Measurements from ENCODE around the gene EVA1A.

The EVA1A gene

DNA sequence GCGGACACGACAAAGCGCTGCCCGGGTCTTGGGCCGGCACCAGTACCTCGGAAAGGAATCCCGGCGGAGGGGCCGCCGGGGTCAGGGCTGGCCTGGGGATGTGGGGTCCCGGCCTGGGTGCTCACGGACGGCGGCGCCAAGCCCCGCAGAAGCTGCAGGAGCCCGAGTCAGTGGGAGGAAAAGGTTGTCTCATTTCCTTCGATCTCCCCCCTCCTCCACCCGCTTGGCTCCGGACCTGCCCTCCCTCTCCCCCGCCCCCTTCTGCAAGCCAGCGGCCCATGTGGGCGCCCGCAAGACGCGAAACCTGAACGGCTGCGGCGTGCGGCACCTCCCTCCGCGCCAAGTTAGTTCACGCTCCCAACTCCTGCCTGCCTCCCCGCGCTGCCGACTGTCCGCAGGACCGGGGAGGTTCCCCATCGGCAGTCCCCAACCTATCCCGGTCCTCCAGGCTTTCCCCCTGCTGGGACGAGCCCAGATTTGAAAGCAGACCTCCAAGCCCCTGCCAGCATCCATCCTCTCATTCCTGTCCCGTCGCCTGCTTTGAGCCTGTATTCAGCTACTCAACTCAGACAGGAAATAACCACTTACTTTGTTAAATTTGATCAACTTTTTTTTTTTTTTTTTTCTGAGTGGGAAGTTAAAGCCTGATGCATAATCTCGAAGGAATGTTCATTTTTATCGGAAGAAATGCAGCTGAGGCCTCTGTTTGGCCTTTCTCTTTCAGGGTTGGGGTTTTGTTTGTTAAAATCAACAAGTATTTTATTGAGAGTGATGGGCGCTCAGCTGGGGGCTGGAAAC, at the start of gene EVA1A:
TSS of gene EVA1A (minus strand) at position 172 of the 798 bp plus-strand sequence. CDS start 42,799 bp downstream, outside the sequence.
- H2AFZ ChIP-seq (ENCODE audit: low read depth, low read length) = peak within 1 kb of the TSS; percentile 74
- DNase-seq = peak; percentile 70

DNA sequence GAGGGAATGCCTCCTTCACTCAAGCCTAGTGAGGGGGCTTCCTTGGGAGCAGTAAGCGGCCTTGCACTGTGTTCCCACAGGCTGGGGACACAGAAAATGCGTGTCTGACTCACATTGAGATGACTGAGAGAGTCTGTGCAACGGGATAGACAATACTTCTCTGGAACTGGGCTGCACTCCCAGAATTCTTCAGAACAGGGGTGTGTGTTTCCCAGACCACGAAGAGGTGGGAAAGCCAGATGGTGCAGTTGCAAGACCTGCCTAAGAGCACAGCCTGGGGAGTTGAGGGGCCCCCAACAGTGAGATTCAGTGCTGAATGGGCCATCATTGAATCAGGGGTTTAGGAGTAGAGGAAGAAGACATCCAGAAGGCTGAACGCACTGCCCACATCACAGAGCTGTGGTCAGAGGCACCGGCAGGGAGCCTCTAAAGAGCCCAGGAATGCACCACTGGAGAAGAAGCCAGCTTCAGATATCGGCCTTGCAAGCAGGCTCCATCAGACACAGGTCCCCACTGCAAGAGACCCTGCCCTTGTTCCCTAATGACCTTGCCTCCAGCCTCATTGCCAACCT, 49.3 kb upstream of the EVA1A start:
- no peak overlapping the region for H3K9ac ChIP-seq (ENCODE audit: low read depth, low read length)
- H3K4me2 ChIP-seq (ENCODE audit: insufficient read depth, low read length) = no peak overlapping the region
- peak; percentile 43 for DNase-seq

More for the DNA sequence above, at the start of gene EVA1A:
- H3K9ac ChIP-seq (ENCODE audit: low read depth, low read length) = peak within 1 kb of the TSS; percentile 84
- TF ChIP-seq CTCF (IDR thresholded peaks at IDR 0.05; ENCODE audit: borderline replicate concordance, extremely low read depth, low read length, poor library complexity, severe bottlenecking) (no peak), EZH2 (IDR thresholded peaks at IDR 0.05; ENCODE audit: borderline replicate concordance, low read depth, low read length, severe bottlenecking) (no peak)
- peaks cover 18% of the 10 kb centered on the region for H4K20me1 ChIP-seq (ENCODE audit: insufficient read depth, low read length)
- H3K4me3 ChIP-seq (ENCODE audit: low read depth in 1 of 2, low read length in 2 of 2) = peak within 1 kb of the TSS; percentile 87 to 90
- H3K27me3 ChIP-seq (ENCODE audit: insufficient read depth, low read length, poor library complexity) = no peaks in the 10 kb centered on the region
- peak within 1 kb of the TSS; percentile 85 for H3K27ac ChIP-seq (ENCODE audit: low read length)
- H3K36me3 ChIP-seq (ENCODE audit: insufficient read depth, low read length) = peaks cover 26% of the 10 kb centered on the region
- H3K9me3 ChIP-seq (ENCODE audit: insufficient read depth, low read length, severe bottlenecking) = no peaks in the 10 kb centered on the region
- H3K79me2 ChIP-seq (ENCODE audit: insufficient read depth, low read length) = peaks cover 48% of the 10 kb centered on the region
- H3K4me2 ChIP-seq (ENCODE audit: insufficient read depth, low read length) = peak within 1 kb of the TSS; percentile 86
- H3K4me1 ChIP-seq (ENCODE audit: insufficient read depth, low read length) = peaks cover 94% of the 10 kb centered on the region
- peak; percentile 50 for ATAC-seq (ENCODE audit: insufficient read depth, low read depth)

DNA sequence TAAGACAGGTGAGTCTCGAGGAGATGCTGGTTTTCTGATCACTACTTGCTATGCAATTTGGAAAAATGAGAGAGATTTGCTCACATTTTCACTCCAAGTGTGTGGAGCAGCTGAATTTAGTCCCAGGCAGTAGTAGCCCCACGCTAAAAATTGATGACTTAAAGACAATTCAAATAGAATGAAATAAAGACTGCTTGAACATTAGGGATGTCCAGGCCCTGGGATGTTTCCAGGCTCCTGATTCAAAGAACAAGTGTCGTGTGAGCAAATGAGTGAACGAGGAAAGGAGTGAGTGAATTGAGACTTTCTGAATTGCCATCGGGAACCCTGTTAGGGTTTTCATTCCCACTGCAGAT, 48.6 kb upstream of the EVA1A start:
- H3K36me3 ChIP-seq (ENCODE audit: insufficient read depth, low read length) = no peaks in the 10 kb centered on the region
- no peak overlapping the region for H3K9ac ChIP-seq (ENCODE audit: low read depth, low read length)
- H3K4me3 ChIP-seq (ENCODE audit: low read depth in 1 of 2, low read length in 2 of 2) = no peak overlapping the region
- no peaks in the 10 kb centered on the region for H3K9me3 ChIP-seq (ENCODE audit: insufficient read depth, low read length, severe bottlenecking)
- no peaks in the 10 kb centered on the region for H4K20me1 ChIP-seq (ENCODE audit: insufficient read depth, low read length)
- DNase-seq (no peak), ATAC-seq (ENCODE audit: insufficient read depth, low read depth) (no peak)
- no peaks in the 10 kb centered on the region for H3K27me3 ChIP-seq (ENCODE audit: insufficient read depth, low read length, poor library complexity)
- H3K4me1 ChIP-seq (ENCODE audit: insufficient read depth, low read length) = peaks cover 26% of the 10 kb centered on the region
- TF ChIP-seq CTCF (IDR thresholded peaks at IDR 0.05; ENCODE audit: borderline replicate concordance, extremely low read depth, low read length, poor library complexity, severe bottlenecking) (no peak), EZH2 (IDR thresholded peaks at IDR 0.05; ENCODE audit: borderline replicate concordance, low read depth, low read length, severe bottlenecking) (no peak)
- H3K27ac ChIP-seq (ENCODE audit: low read length) = no peak overlapping the region
- 0 out of 2 replicates have a peak overlapping the region, but pooled peaks have one; percentile 60 for H3K4me2 ChIP-seq (ENCODE audit: insufficient read depth, low read length)
- no peaks in the 10 kb centered on the region for H3K79me2 ChIP-seq (ENCODE audit: insufficient read depth, low read length)
- no peak overlapping the region for H2AFZ ChIP-seq (ENCODE audit: low read depth, low read length)

More for the DNA sequence above, 49.3 kb upstream of the EVA1A start:
- H3K79me2 ChIP-seq (ENCODE audit: insufficient read depth, low read length) = no peaks in the 10 kb centered on the region
- H3K27me3 ChIP-seq (ENCODE audit: insufficient read depth, low read length, poor library complexity) = no peaks in the 10 kb centered on the region
- H2AFZ ChIP-seq (ENCODE audit: low read depth, low read length) = no peak overlapping the region
- H3K36me3 ChIP-seq (ENCODE audit: insufficient read depth, low read length) = no peaks in the 10 kb centered on the region
- no peaks in the 10 kb centered on the region for H4K20me1 ChIP-seq (ENCODE audit: insufficient read depth, low read length)
- no peaks in the 10 kb centered on the region for H3K9me3 ChIP-seq (ENCODE audit: insufficient read depth, low read length, severe bottlenecking)
- peak; percentile 65 for ATAC-seq (ENCODE audit: insufficient read depth, low read depth)
- H3K27ac ChIP-seq (ENCODE audit: low read length) = no peak overlapping the region
- no peak for TF ChIP-seq EZH2 (IDR thresholded peaks at IDR 0.05; ENCODE audit: borderline replicate concordance, low read depth, low read length, severe bottlenecking)
- no peak for TF ChIP-seq CTCF (IDR thresholded peaks at IDR 0.05; ENCODE audit: borderline replicate concordance, extremely low read depth, low read length, poor library complexity, severe bottlenecking)
- no peak overlapping the region for H3K4me3 ChIP-seq (ENCODE audit: low read depth in 1 of 2, low read length in 2 of 2)
- peaks cover 26% of the 10 kb centered on the region for H3K4me1 ChIP-seq (ENCODE audit: insufficient read depth, low read length)
